Liver (tissue), 9 donors: ENCODE results near the gene IFI27. TPM values are rescaled to one million over a fixed set of nuclear protein-coding genes. Genes with fewer than 3 reads are reported as not detected.

Experiments used
- DNase-seq: peaks from one replicate; pipeline ENCODE4 v3.0.0-alpha.2; 2017; ENCODE audit warnings: low spot score
- H3K27ac ChIP-seq, 2 donors: one replicate each; pipeline ENCODE4 v1.7.0; 2013; ENCODE audit warnings: inconsistent platforms in 2 of 2, low read length in 2 of 2, control low read depth in 1 of 2, low read depth in 1 of 2, mild to moderate bottlenecking in 1 of 2
- H3K27me3 ChIP-seq, 4 donors: one replicate each; pipeline versions ENCODE4 v1.6.1 to v1.7.0; 2013; ENCODE audit warnings: low read length in 3 of 4, inconsistent platforms in 1 of 4, mild to moderate bottlenecking in 1 of 4, moderate library complexity in 1 of 4; ENCODE audit not compliant: control insufficient read depth in 4 of 4, insufficient read depth in 4 of 4
- H3K36me3 ChIP-seq, 4 donors: one replicate each; pipeline versions ENCODE4 v1.6.1 to v1.7.0; 2013; ENCODE audit warnings: low read length in 3 of 4, mild to moderate bottlenecking in 3 of 4, low read depth in 1 of 4, moderate library complexity in 1 of 4; ENCODE audit not compliant: control insufficient read depth in 4 of 4, insufficient read depth in 3 of 4
- H3K4me1 ChIP-seq, 4 donors: one replicate each; pipeline versions ENCODE4 v1.6.1 to v1.7.0; 2013; ENCODE audit warnings: low read length in 3 of 4, mild to moderate bottlenecking in 3 of 4, moderate library complexity in 1 of 4; ENCODE audit not compliant: control insufficient read depth in 4 of 4, insufficient read depth in 4 of 4
- H3K4me3 ChIP-seq, 3 donors: one replicate each; pipeline versions ENCODE4 v1.6.1 to v1.7.0; 2013; ENCODE audit warnings: low read length in 3 of 3, control low read depth in 1 of 3, low read depth in 1 of 3, mild to moderate bottlenecking in 1 of 3
- H3K9ac ChIP-seq, 2 donors: one replicate each; pipeline ENCODE4 v1.7.0; 2013; ENCODE audit warnings: low read length in 2 of 2, mild to moderate bottlenecking in 2 of 2, moderate library complexity in 2 of 2, control low read depth in 1 of 2, low read depth in 1 of 2
- H3K9me3 ChIP-seq, 4 donors: one replicate each; pipeline versions ENCODE4 v1.6.1 to v1.7.0; 2013; ENCODE audit warnings: low read length in 3 of 4; ENCODE audit not compliant: control insufficient read depth in 4 of 4
- ATF3 ChIP-seq: IDR thresholded peaks from 2 replicates; pipeline ENCODE4 v1.6.1; 2016; ENCODE audit warnings: antibody characterized with exemption
- CTCF ChIP-seq: fragments of 150-350 bp; IDR thresholded peaks from 2 replicates; pipeline ENCODE4 v1.5.1; 2017; ENCODE audit warnings: improper control_type of control experiment, low read depth, low read length; ENCODE audit not compliant: missing input control
- EGR1 ChIP-seq, 2 donors: IDR thresholded peaks; 2 replicates each; pipeline ENCODE4 v1.6.1; 2016 to 2018; ENCODE audit warnings: antibody characterized with exemption in 2 of 2, low read depth in 2 of 2
- FOXA1 ChIP-seq: IDR thresholded peaks from 2 replicates; pipeline ENCODE4 v1.6.1; 2016; ENCODE audit warnings: antibody characterized with exemption
- FOXA2 ChIP-seq: IDR thresholded peaks from 2 replicates; pipeline ENCODE4 v1.6.1; 2016; ENCODE audit warnings: antibody characterized with exemption
- GABPA ChIP-seq, 2 donors: IDR thresholded peaks in 1 of 2; conservative IDR thresholded peaks in 1 of 2; 2 replicates each; pipeline ENCODE4 v1.6.1; 2016; ENCODE audit warnings: antibody characterized with exemption in 2 of 2, mild to moderate bottlenecking in 1 of 2, moderate library complexity in 1 of 2
- HNF4A ChIP-seq, 2 donors: conservative IDR thresholded peaks; 2 replicates each; pipeline ENCODE4 v1.6.1; 2016; ENCODE audit warnings: antibody characterized with exemption in 2 of 2, mild to moderate bottlenecking in 2 of 2
- HNF4G ChIP-seq: IDR thresholded peaks from 2 replicates; pipeline ENCODE4 v1.6.1; 2016; ENCODE audit warnings: antibody characterized with exemption
- JUND ChIP-seq, 2 donors: IDR thresholded peaks; 2 replicates each; pipeline ENCODE4 v1.6.1; 2016; ENCODE audit warnings: antibody characterized with exemption in 2 of 2
- MAX ChIP-seq: IDR thresholded peaks from 2 replicates; pipeline ENCODE4 v1.6.1; 2016; ENCODE audit warnings: antibody characterized with exemption
- RAD21 ChIP-seq, 2 donors: IDR thresholded peaks; 2 replicates each; pipeline ENCODE4 v1.6.1; 2016; ENCODE audit warnings: antibody characterized with exemption in 2 of 2, mild to moderate bottlenecking in 2 of 2
- REST ChIP-seq: IDR thresholded peaks from 2 replicates; pipeline ENCODE4 v1.6.1; 2016; ENCODE audit warnings: antibody characterized with exemption, mild to moderate bottlenecking
- RXRA ChIP-seq, 2 donors: IDR thresholded peaks; 2 replicates each; pipeline ENCODE4 v1.6.1; 2017 to 2018; ENCODE audit warnings: antibody characterized with exemption in 2 of 2, mild to moderate bottlenecking in 1 of 2
- SP1 ChIP-seq: IDR thresholded peaks from 2 replicates; pipeline ENCODE4 v1.6.1; 2018; ENCODE audit warnings: antibody characterized with exemption, mild to moderate bottlenecking
- TAF1 ChIP-seq: conservative IDR thresholded peaks from 2 replicates; pipeline ENCODE4 v1.6.1; 2016; ENCODE audit warnings: antibody characterized with exemption, mild to moderate bottlenecking
- YY1 ChIP-seq: IDR thresholded peaks from 2 replicates; pipeline ENCODE4 v1.6.1; 2016; ENCODE audit warnings: antibody characterized with exemption, mild to moderate bottlenecking
- ZBTB33 ChIP-seq: IDR thresholded peaks from 2 replicates; pipeline ENCODE4 v1.6.1; 2016; ENCODE audit warnings: antibody characterized with exemption
- WGBS: extraction: QIAGEN DNeasy Blood & Tissue Kit; methylation state at CpG from one replicate; pipeline ENCODE4 v1.1.7; 2013; 5-methylcytosine and 5-hydroxymethylcytosine counted together
- polyA plus RNA-seq, 2 donors: library from polyadenylated mRNA; stranded (reverse) in 1 of 2; unstranded in 1 of 2; fragments of 200-250 nt in 1 of 2; fragments of >200 nt in 1 of 2; fragmentation: Nextera tagmentation in 1 of 2; extraction: Ambion mirVana in 1 of 2; gene quantifications; one replicate each; pipeline versions ENCODE4 v1.2.1 to v1.2.3, GENCODE V29; 2013 to 2015
- total RNA-seq, 2 donors: library from RNA; depleted of rRNA; stranded (reverse); fragments of >200 nt; gene quantifications; one replicate each; pipeline ENCODE4 v1.2.3, GENCODE V29; 2014
- donor health status: healthy.
- donor health status: healthy.
- donor health status: healthy.
- donor health status: healthy.
- donor health status: healthy.

The IFI27 gene
- total and polyA plus RNA-seq, 4 donors: 12.7 to 170 (median 42.2) TPM

GRCh38 chr14:94097091-94097490, 13.4 kb upstream of the IFI27 start (continued):
- TF ChIP-seq ATF3 (no peak), MAX (no peak), RXRA (IDR thresholded peaks at IDR 0.05) (no peak), FOXA1 (no peak), YY1 (no peak)

GRCh38 chr14:94098326-94098992, 12.1 kb upstream of the IFI27 start:
- Histone ChIP-seq H3K27ac (no peak overlapping the region), H3K4me3 (no peak overlapping the region), H3K36me3 (no peaks in the 10 kb centered on the region), H3K9ac (no peak overlapping the region), H3K9me3 (no peaks in the 10 kb centered on the region), H3K27me3 (no peaks in the 10 kb centered on the region), H3K4me1 (no peaks in the 10 kb centered on the region)
- no peak for DNase-seq
- no peak for TF ChIP-seq GABPA (IDR thresholded peaks at IDR 0.05 in 1 of 2, conservative IDR thresholded peaks at IDR 0.05 in 1 of 2)
- TF ChIP-seq EGR1 (IDR thresholded peaks at IDR 0.05; ENCODE audit: low read depth in 2 of 2): no peak
- no peak for TF ChIP-seq REST
- no peak for TF ChIP-seq RAD21 (IDR thresholded peaks at IDR 0.05)
- no peak for TF ChIP-seq ZBTB33
- no peak for TF ChIP-seq MAX
- no peak for TF ChIP-seq FOXA2
- TF ChIP-seq SP1: no peak
- no peak for TF ChIP-seq CTCF
- TF ChIP-seq HNF4A (conservative IDR thresholded peaks at IDR 0.05): no peak
- TF ChIP-seq RXRA (IDR thresholded peaks at IDR 0.05): no peak
- no peak for TF ChIP-seq ATF3
- TF ChIP-seq JUND (IDR thresholded peaks at IDR 0.05): no peak
- TF ChIP-seq HNF4G: no peak
- TF ChIP-seq TAF1: no peak
- 71% methylated on average over 10 of the region's 10 CpGs for WGBS
